Activated naive CD8-positive, alpha-beta T cell (primary cell): ENCODE results near the gene ATAD2B.

Experiments used
- H3K27ac Mint-ChIP-seq: one replicate; pipeline ENCODE4 v1.8.0; 2021; ENCODE audit warnings: mixed read lengths
- H3K27me3 Mint-ChIP-seq: one replicate; pipeline ENCODE4 v1.8.0; 2021; ENCODE audit warnings: mixed read lengths
- H3K36me3 Mint-ChIP-seq: one replicate; pipeline ENCODE4 v1.8.0; 2021; ENCODE audit warnings: mixed read lengths
- H3K4me1 Mint-ChIP-seq: one replicate; pipeline ENCODE4 v1.8.0; 2021; ENCODE audit warnings: low read depth, mixed read lengths
- H3K4me3 Mint-ChIP-seq: one replicate; pipeline ENCODE4 v1.8.0; 2021; ENCODE audit warnings: mild to moderate bottlenecking, mixed read lengths
- H3K9me3 Mint-ChIP-seq: one replicate; pipeline ENCODE4 v1.8.0; 2021; ENCODE audit warnings: low read depth, mixed read lengths

ATAD2B gene

DNA sequence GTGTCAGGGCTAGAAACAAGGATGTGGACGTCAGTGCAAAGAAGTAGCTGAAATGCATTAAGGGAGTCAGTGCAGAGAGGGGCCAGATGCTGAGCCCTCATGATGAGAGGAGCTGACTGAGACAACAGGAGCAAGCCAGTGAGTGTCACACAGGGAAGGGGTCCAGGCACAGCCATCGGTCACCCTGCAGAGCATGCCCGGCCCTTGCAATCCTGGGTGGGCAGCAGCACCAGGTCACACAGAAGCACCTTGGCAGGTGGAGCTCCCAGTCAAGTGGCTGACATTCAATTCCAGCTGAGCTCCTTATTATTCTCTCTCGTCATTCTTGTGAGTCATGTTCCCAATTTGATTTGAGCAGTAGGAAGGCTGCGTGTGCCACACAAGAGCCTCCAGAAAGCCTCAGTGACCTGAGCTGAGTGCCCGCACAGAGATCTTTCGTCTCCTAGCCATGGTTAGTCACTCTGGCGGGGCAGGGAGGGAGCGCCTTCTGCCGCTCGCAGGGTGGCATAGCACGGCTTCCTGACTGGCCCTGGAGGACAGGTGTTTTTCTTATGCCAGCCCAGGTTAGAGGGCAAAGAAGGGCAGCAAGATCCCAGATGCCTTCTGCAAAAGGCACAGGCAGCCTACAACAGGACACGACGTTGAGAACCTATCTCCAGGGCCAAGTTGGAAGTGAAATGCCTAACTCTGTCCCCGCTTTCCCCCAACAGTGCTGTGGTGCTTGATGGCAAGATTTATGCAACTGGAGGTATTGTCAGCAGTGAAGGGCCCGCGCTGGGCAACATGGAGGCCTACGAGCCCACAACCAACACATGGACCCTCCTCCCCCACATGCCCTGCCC lies 220.9 kb downstream of the ATAD2B start:
- no peak overlapping the region for H3K27ac Mint-ChIP-seq
- no peaks in the 10 kb centered on the region for H3K9me3 Mint-ChIP-seq
- no peak overlapping the region for H3K4me3 Mint-ChIP-seq
- no peaks in the 10 kb centered on the region for H3K27me3 Mint-ChIP-seq
- peaks cover 22% of the 10 kb centered on the region for H3K36me3 Mint-ChIP-seq
- H3K4me1 Mint-ChIP-seq, result no peaks in the 10 kb centered on the region

GRCh38 chr2:23703583-23704385 lies 223.1 kb downstream of the ATAD2B start:
- Mint-ChIP-seq H3K27ac (no peak overlapping the region), H3K9me3 (no peaks in the 10 kb centered on the region), H3K27me3 (no peaks in the 10 kb centered on the region), H3K36me3 (peaks cover 24% of the 10 kb centered on the region), H3K4me3 (no peak overlapping the region), H3K4me1 (no peaks in the 10 kb centered on the region)

DNA sequence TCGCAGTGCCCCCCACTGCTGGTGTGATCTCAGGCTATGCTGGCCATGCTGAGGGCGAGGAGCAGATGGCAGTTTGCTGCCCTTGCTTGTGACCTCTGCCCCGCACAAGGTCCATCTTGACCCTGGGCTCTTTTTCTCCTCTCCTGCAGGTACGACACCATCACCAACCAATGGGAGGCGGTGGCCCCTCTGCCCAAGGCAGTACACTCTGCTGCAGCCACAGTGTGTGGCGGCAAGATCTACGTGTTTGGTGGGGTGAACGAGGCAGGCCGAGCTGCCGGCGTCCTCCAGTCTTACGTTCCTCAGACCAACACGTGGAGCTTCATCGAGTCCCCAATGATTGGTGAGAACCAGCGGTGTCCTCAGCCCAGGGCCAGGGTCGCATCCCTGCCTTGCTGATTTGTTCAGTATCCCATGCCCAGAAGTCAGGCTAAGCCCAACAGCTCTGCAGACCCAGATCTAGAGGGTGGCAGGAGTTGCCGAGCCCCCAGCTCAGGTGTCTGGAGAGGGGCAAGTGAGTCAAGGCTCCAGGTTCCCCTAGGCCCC lies 223.8 kb downstream of the ATAD2B start:
- peaks cover 24% of the 10 kb centered on the region for H3K36me3 Mint-ChIP-seq
- no peaks in the 10 kb centered on the region for H3K27me3 Mint-ChIP-seq
- no peaks in the 10 kb centered on the region for H3K4me1 Mint-ChIP-seq
- no peak overlapping the region for H3K27ac Mint-ChIP-seq
- no peak overlapping the region for H3K4me3 Mint-ChIP-seq
- H3K9me3 Mint-ChIP-seq, result no peaks in the 10 kb centered on the region

DNA sequence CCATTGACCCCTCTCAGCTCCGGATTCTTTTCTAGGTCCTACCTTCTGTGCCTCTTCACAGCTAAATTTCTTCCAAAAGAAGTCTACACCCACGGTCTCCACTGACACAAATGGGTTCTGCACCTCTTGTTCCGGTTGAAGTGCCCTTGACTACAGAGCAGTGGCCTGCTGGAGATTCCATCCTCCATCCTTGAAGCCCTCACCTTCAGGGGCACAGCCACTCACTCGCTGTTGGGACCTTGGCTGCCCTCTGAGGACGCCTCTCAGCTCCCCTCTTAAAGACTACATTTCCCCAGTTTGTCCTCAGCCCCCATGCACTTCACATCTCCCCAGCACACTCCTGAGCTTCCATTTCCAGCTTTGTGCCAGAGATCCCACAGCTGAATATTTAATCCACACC lies 226.3 kb downstream of the ATAD2B start:
- Mint-ChIP-seq H3K9me3 (no peaks in the 10 kb centered on the region), H3K4me3 (no peak overlapping the region), H3K36me3 (peaks cover 13% of the 10 kb centered on the region)

DNA sequence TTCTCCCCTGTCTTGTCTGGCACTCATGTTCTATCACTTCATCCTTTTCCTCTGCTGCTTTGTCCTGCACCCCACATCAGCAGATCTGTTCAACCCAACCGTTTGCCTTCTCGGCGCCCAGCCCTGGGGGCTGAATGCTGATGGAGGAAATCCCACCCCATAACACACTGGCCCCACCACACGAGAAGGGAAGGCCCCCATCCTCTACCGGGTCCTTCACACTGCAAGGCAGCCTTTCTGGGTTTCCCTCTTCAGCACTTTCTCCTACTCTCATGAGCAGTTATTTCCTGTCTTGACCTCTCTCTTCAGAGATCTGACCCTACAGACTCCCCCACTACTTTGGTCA lies 227.4 kb downstream of the ATAD2B start:
- Mint-ChIP-seq H3K4me3 (no peak overlapping the region), H3K36me3 (peaks cover 11% of the 10 kb centered on the region), H3K27ac (no peak overlapping the region)

More for the DNA sequence above, 226.3 kb downstream of the ATAD2B start:
- Mint-ChIP-seq H3K4me1 (no peaks in the 10 kb centered on the region), H3K27ac (no peak overlapping the region), H3K27me3 (no peaks in the 10 kb centered on the region)

DNA sequence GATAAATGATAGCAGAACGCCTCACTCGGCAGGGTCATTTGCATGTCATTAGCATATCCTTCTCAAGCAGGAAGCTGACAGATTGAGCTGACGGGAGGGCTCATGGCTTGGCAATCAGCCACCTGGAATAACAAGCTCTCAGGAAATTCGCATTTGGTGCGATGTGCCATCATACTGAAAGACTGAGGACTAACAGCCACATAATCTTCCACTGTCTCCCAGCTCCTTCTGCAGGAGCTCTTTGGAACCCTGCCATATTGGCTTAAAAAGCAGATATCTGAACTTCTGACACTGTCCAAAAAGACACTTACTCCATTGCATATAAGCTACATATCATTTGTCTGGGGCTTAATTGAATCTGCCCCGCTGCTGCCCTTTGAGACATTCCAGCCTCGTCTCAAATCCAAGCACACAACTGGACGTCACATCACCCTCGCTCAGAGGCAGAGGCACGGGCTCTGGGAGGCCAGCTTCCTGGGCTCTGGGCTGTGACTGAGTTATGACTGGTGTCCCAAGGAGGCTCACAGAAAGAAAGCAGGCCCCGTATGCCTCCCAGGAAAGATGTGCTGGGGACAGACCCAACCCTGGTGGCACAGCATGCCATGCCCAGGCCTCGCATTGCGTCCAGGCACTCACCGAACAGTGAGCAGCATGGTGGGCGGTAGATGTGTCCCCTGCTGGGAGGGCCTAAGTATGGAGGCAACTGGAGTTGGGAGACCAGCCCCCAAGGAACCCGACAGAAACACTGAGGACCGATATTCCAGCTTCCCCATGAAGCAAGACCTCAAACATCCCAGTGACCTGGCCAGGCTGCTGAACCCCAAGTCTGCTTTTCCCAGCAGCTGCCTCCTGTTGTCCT lies 228.0 kb downstream of the ATAD2B start:
- H3K36me3 Mint-ChIP-seq, result peaks cover 11% of the 10 kb centered on the region
- H3K27ac Mint-ChIP-seq, result no peak overlapping the region
- no peaks in the 10 kb centered on the region for H3K4me1 Mint-ChIP-seq
- H3K27me3 Mint-ChIP-seq, result no peaks in the 10 kb centered on the region
- H3K4me3 Mint-ChIP-seq, result no peak overlapping the region
- no peaks in the 10 kb centered on the region for H3K9me3 Mint-ChIP-seq

More for the DNA sequence above, 227.4 kb downstream of the ATAD2B start:
- Mint-ChIP-seq H3K9me3 (no peaks in the 10 kb centered on the region), H3K4me1 (no peaks in the 10 kb centered on the region), H3K27me3 (no peaks in the 10 kb centered on the region)
